IMR-90 (cell line): ENCODE results near the gene DNAH3. TPM values are rescaled to one million over a fixed set of nuclear protein-coding genes. Genes with fewer than 3 reads are reported as not detected.
A peak's percentile ranks its signal among the peaks of the same experiment; 100 is the strongest.

Experiments used
- ATAC-seq: fragments of 200-7000 bp; cut with Tn5 transposase; 2 replicates; pipeline ENCODE4 v1.9.1; 2020; ENCODE audit warnings: low read depth, mild to moderate bottlenecking, moderate library complexity
- BruUV-seq: library from RNA; stranded (reverse); fragments of 400-500 nt; replicated peaks from 2 replicates; lab custom pipeline; 2021; lab: Mats Ljungman, UMichigan
- CTCF ChIA-PET: fragments of 300-600 bp; formaldehyde crosslinking; extraction: SDS; loops from one replicate; lab custom pipeline; 2021; ENCODE audit warnings: antibody characterized with exemption; lab: Yijun Ruan, JAX
- POLR2A ChIA-PET: fragments of 300-600 bp; sonication (Branson Sonifier 250); formaldehyde crosslinking; loops from one replicate; lab custom pipeline; 2022; ENCODE audit warnings: antibody characterized with exemption; ENCODE audit not compliant: unreplicated experiment; lab: Charles Lee
- DNase-seq: peaks from one replicate; pipeline ENCODE4 v3.0.0; 2013
- H2AFZ ChIP-seq: replicated peaks from 2 replicates; pipeline ENCODE3; 2013; ENCODE audit warnings: low read length, mild to moderate bottlenecking; ENCODE audit not compliant: poor library complexity
- H2AK5ac ChIP-seq: 2 replicates; pipeline ENCODE4 v1.6.1; 2013; ENCODE audit warnings: low read depth, low read length, inconsistent platforms
- H2AK9ac ChIP-seq: replicated peaks from 2 replicates; pipeline ENCODE3; 2013; ENCODE audit warnings: mild to moderate bottlenecking, low read depth, low read length, moderate library complexity; ENCODE audit not compliant: poor library complexity
- H2BK120ac ChIP-seq: 2 replicates; pipeline ENCODE4 v1.6.1; 2013; ENCODE audit warnings: low read depth, low read length, inconsistent platforms
- H2BK15ac ChIP-seq: 3 replicates; pipeline ENCODE4 v1.6.1; 2013; ENCODE audit warnings: low read depth, low read length, inconsistent platforms
- H2BK20ac ChIP-seq: 2 replicates; pipeline ENCODE4 v1.6.1; 2013; ENCODE audit warnings: low read depth, mild to moderate bottlenecking, inconsistent platforms, low read length, moderate library complexity
- H2BK5ac ChIP-seq: 2 replicates; pipeline ENCODE4 v1.6.1; 2013; ENCODE audit warnings: mild to moderate bottlenecking, low read depth, low read length, inconsistent platforms; ENCODE audit not compliant: poor library complexity, severe bottlenecking
- H3K14ac ChIP-seq: replicated peaks from 2 replicates; pipeline ENCODE4 v1.6.1; 2013; ENCODE audit warnings: low read depth, low read length, inconsistent platforms
- H3K18ac ChIP-seq: 2 replicates; pipeline ENCODE4 v1.6.1; 2013; ENCODE audit warnings: low read depth, low read length, control low read depth
- H3K23ac ChIP-seq: 2 replicates; pipeline ENCODE4 v1.6.1; 2013; ENCODE audit warnings: low read depth, low read length, inconsistent platforms
- H3K27ac ChIP-seq: 2 replicates; pipeline ENCODE4 v1.5.1; 2013; ENCODE audit warnings: mild to moderate bottlenecking, control low read depth, low read length; ENCODE audit not compliant: insufficient read depth
- H3K27me3 ChIP-seq: 2 replicates; pipeline ENCODE4 v1.6.1; 2013; ENCODE audit warnings: low read length; ENCODE audit not compliant: control insufficient read depth, insufficient read depth
- H3K36me3 ChIP-seq: 2 replicates; pipeline ENCODE4 v1.6.1; 2013; ENCODE audit warnings: low read length, mixed read lengths; ENCODE audit not compliant: control insufficient read depth, insufficient read depth
- H3K4ac ChIP-seq: 2 replicates; pipeline ENCODE4 v1.6.1; 2013; ENCODE audit warnings: low read depth, low read length, inconsistent platforms
- H3K4me1 ChIP-seq: 2 replicates; pipeline ENCODE4 v1.6.1; 2013; ENCODE audit warnings: low read length, mixed read lengths; ENCODE audit not compliant: control insufficient read depth, insufficient read depth
- H3K4me2 ChIP-seq: 2 replicates; pipeline ENCODE4 v1.6.1; 2013; ENCODE audit warnings: low read depth, mild to moderate bottlenecking, control low read depth, low read length, moderate library complexity
- H3K4me3 ChIP-seq: 2 replicates; pipeline ENCODE4 v1.5.1; 2013; ENCODE audit warnings: low read depth, mild to moderate bottlenecking, control low read depth, low read length, moderate library complexity; ENCODE audit not compliant: insufficient read depth
- H3K56ac ChIP-seq: 2 replicates; pipeline ENCODE4 v1.6.1; 2013; ENCODE audit warnings: low read length, inconsistent platforms; ENCODE audit not compliant: insufficient read depth; ENCODE audit errors: extremely low read depth
- H3K79me1 ChIP-seq, 2 experiments: 2 replicates each; pipeline ENCODE4 v1.6.1; 2013; ENCODE audit warnings: low read length in 2 of 2, inconsistent platforms in 1 of 2, low read depth in 1 of 2
- H3K9ac ChIP-seq: 2 replicates; pipeline ENCODE4 v1.6.1; 2013; ENCODE audit warnings: low read depth, low read length, control low read depth
- H3K9me1 ChIP-seq: 2 replicates; pipeline ENCODE4 v1.6.1; 2013; ENCODE audit warnings: low read length, inconsistent platforms; ENCODE audit not compliant: insufficient read depth
- H3K9me3 ChIP-seq: 2 replicates; pipeline ENCODE4 v1.6.1; 2013; ENCODE audit warnings: low read length; ENCODE audit not compliant: control insufficient read depth, insufficient read depth
- H4K20me1 ChIP-seq: 2 replicates; pipeline ENCODE4 v1.6.1; 2013; ENCODE audit warnings: low read length, inconsistent platforms; ENCODE audit not compliant: insufficient read depth
- H4K5ac ChIP-seq: 2 replicates; pipeline ENCODE4 v1.6.1; 2013; ENCODE audit warnings: mild to moderate bottlenecking, low read depth, low read length, control low read depth
- H4K8ac ChIP-seq, 2 experiments: 2 replicates each; pipeline ENCODE4 v1.6.1; 2013; ENCODE audit warnings: low read depth in 2 of 2, low read length in 2 of 2, control low read depth in 1 of 2, inconsistent platforms in 1 of 2
- H4K91ac ChIP-seq: 2 replicates; pipeline ENCODE4 v1.6.1; 2013; ENCODE audit warnings: low read depth, low read length, inconsistent platforms; ENCODE audit not compliant: insufficient read depth
- BHLHE40 ChIP-seq: fragments of 150-350 bp; IDR thresholded peaks from 2 replicates; pipeline ENCODE4 v1.6.1; 2016; ENCODE audit warnings: mild to moderate bottlenecking, low read depth, low read length
- CTCF ChIP-seq: conservative IDR thresholded peaks from 2 replicates; pipeline ENCODE4 v1.5.1; 2012; ENCODE audit warnings: mild to moderate bottlenecking, low read depth, low read length, improper control_type of control experiment
- ELK1 ChIP-seq: fragments of 150-350 bp; IDR thresholded peaks from 2 replicates; pipeline ENCODE4 v1.6.1; 2016; ENCODE audit warnings: low read depth, mild to moderate bottlenecking, low read length, moderate library complexity, borderline replicate concordance
- MAZ ChIP-seq: IDR thresholded peaks from 2 replicates; pipeline ENCODE4 v1.6.1; 2012; ENCODE audit warnings: low read depth, mild to moderate bottlenecking, low read length, improper control_type of control experiment, moderate library complexity, borderline replicate concordance
- NFE2L2 ChIP-seq: fragments of 150-350 bp; IDR thresholded peaks from 2 replicates; pipeline ENCODE4 v1.6.1; 2016; ENCODE audit warnings: low read depth, mild to moderate bottlenecking, low read length
- RAD21 ChIP-seq: IDR thresholded peaks from 2 replicates; pipeline ENCODE4 v1.6.1; 2012; ENCODE audit warnings: low read length, improper control_type of control experiment
- RCOR1 ChIP-seq: IDR thresholded peaks from 2 replicates; pipeline ENCODE4 v1.6.1; 2012; ENCODE audit warnings: mild to moderate bottlenecking, low read length, improper control_type of control experiment; ENCODE audit not compliant: insufficient replicate concordance
- WGBS, 2 experiments: methylation state at CpG; one replicate each; pipeline versions ENCODE4 v1.1.5 to v1.1.7; 2013; ENCODE audit warnings: missing lambda C conversion rate in 2 of 2; ENCODE audit not compliant: insufficient read length in 1 of 2; ENCODE audit errors: extremely low coverage in 2 of 2; 5-methylcytosine and 5-hydroxymethylcytosine counted together
- dilution Hi-C: fragments of 300-500 bp; cut with HindIII; formaldehyde crosslinking; loops from one replicate; pipeline ENCODE4 v1.14.3; 2018; ENCODE audit warnings: low sequenced_read_pairs; ENCODE audit not compliant: unreplicated experiment
- in situ Hi-C: fragments of 300-500 bp; cut with MboI; formaldehyde crosslinking; loops from 3 replicates; pipeline ENCODE4 v1.14.3; 2019; ENCODE audit warnings: low sequenced_read_pairs, inconsistent platforms, mixed read lengths
- intact Hi-C: fragments of 100-400 bp; cut with micrococcal nuclease; formaldehyde crosslinking; loops from 2 replicates; pipeline ENCODE4 v1.10.0; 2022
- polyA plus RNA-seq, 3 experiments: library from polyadenylated mRNA; depleted of rRNA; stranded (reverse); fragments of >200 nt; gene quantifications; 2 replicates each; pipeline ENCODE4 v1.2.3, GENCODE V29; 2012; ENCODE audit warnings: low replicate concordance in 1 of 3
- total RNA-seq: library from RNA; depleted of rRNA; stranded (reverse); fragments of >200 nt; gene quantifications from 2 replicates; pipeline ENCODE4 v1.2.3, GENCODE V29; 2012

DNAH3 gene
- total and polyA plus RNA-seq, 2 of the 4 experiments (the other 2 are of a cell fraction), result not detected

GRCh38 chr16:21088646-21089538 lies 61.8 kb downstream of the DNAH3 start:
- no TSS peak for BruUV-seq
- peak; percentile 76 for ATAC-seq
- peak overlapping the region; percentile 17; the same call in 1 of the 2 replicates for H3K27ac ChIP-seq
- no peak overlapping the region for H4K8ac ChIP-seq
- ChIA-PET CTCF (interaction anchor here (0.5 to 1.3 kb wide), 2 partner anchors 137 to 238 kb away, joined by 7 read pairs; no protein-coding TSS in a partner anchor), POLR2A (no interaction called here)
- H4K20me1 ChIP-seq, result no peaks in the 10 kb centered on the region
- no peaks in the 10 kb centered on the region for H3K4me1 ChIP-seq
- no peaks in the 10 kb centered on the region for H3K36me3 ChIP-seq
- in situ Hi-C loops (loop anchor here (5.0 kb wide), 1 partner anchor 237 kb away; no protein-coding TSS in a partner anchor), dilution Hi-C loops (no loop called here), intact Hi-C loops (loop anchor here (2.0 kb wide), 1 partner anchor 188 kb away; the partner anchor contains the start of genes DCUN1D3 and LYRM1)
- no peak overlapping the region for H3K56ac ChIP-seq
- TF ChIP-seq RAD21 (no peak), CTCF (no peak), MAZ (no peak), BHLHE40 (no peak), RCOR1 (no peak), ELK1 (no peak), NFE2L2 (no peak)
- H3K9me3 ChIP-seq, result no peaks in the 10 kb centered on the region
- no peak overlapping the region for H2AFZ ChIP-seq
- no peak overlapping the region for H2AK5ac ChIP-seq
- H2BK15ac ChIP-seq, result no peak overlapping the region
- H3K4ac ChIP-seq, result no peak overlapping the region
- peak overlapping the region; percentile 59 for H2BK5ac ChIP-seq
- H3K4me3 ChIP-seq, result no peak overlapping the region
- DNase-seq, result peak; percentile 69
- H3K18ac ChIP-seq, result no peak overlapping the region; the same call in 1 of the 2 replicates
- H3K9me1 ChIP-seq, result no peaks in the 10 kb centered on the region
- H3K9ac ChIP-seq, result no peak overlapping the region
- H4K91ac ChIP-seq, result no peak overlapping the region
- no peak overlapping the region for H2BK20ac ChIP-seq
- no peaks in the 10 kb centered on the region for H3K27me3 ChIP-seq
- H2AK9ac ChIP-seq, result no peak overlapping the region
- WGBS, 2 experiments, result 33% methylated on average over 2 of the region's 3 CpGs; no CpG with 5 or more reads in 1 of the 2 experiments
- no peak overlapping the region for H4K5ac ChIP-seq
- H3K4me2 ChIP-seq, result peak overlapping the region; percentile 41; the same call in 1 of the 2 replicates
- no peak overlapping the region for H3K23ac ChIP-seq
- H2BK120ac ChIP-seq, result no peak overlapping the region
- no peak overlapping the region for H3K14ac ChIP-seq
- no peaks in the 10 kb centered on the region for H3K79me1 ChIP-seq
